Keratinocyte (primary cell): ENCODE measurements around the gene FOXK1. TPM values are rescaled to one million over a fixed set of nuclear protein-coding genes. Genes with fewer than 3 reads are reported as not detected.
"Not testable (repeated sequence)": the region's sequence is repeated elsewhere in the genome, so short reads cannot be mapped to it uniquely, and the experiment has no call there.

Experiments
- DNase-seq: peaks from one replicate; pipeline ENCODE4 v3.0.0-alpha.2; 2011; ENCODE audit warnings: low read depth, missing footprints, low spot score
- FAIRE-seq: peaks from 2 replicates; lab custom pipeline; 2011; peaks lifted over from hg19 to GRCh38; lab: Jason Lieb, UNC
- H2AFZ ChIP-seq: 2 replicates; pipeline ENCODE4 v1.6.0; 2012; ENCODE audit warnings: low read length, control low read depth, inconsistent platforms; ENCODE audit not compliant: control insufficient read depth
- H3K27ac ChIP-seq: 2 replicates; pipeline ENCODE4 v1.5.1; 2011; ENCODE audit warnings: low read length; ENCODE audit not compliant: control insufficient read depth, insufficient read depth
- H3K27me3 ChIP-seq: 3 replicates; pipeline ENCODE4 v1.6.0; 2011; ENCODE audit warnings: low read length; ENCODE audit not compliant: control insufficient read depth, insufficient read depth; ENCODE audit errors: extremely low read depth
- H3K36me3 ChIP-seq, 2 experiments: 2 replicates in 1 of 2; 3 replicates in 1 of 2; pipeline ENCODE4 v1.5.1; 2011; ENCODE audit warnings: low read length in 2 of 2, mild to moderate bottlenecking in 1 of 2; ENCODE audit not compliant: control insufficient read depth in 2 of 2, insufficient read depth in 2 of 2; ENCODE audit errors: extremely low read depth in 1 of 2
- H3K4me1 ChIP-seq: 3 replicates; pipeline ENCODE4 v1.5.1; 2011; ENCODE audit warnings: low read length; ENCODE audit not compliant: control insufficient read depth, insufficient read depth; ENCODE audit errors: extremely low read depth
- H3K4me2 ChIP-seq: 3 replicates; pipeline ENCODE4 v1.6.0; 2011; ENCODE audit warnings: low read depth, low read length; ENCODE audit not compliant: control insufficient read depth, insufficient read depth; ENCODE audit errors: extremely low read depth
- H3K4me3 ChIP-seq, 3 experiments: fragments of 200-600 bp in 1 of 3; sonication (generic) in 1 of 3; 2 replicates in 2 of 3; 3 replicates in 1 of 3; pipeline ENCODE4 v1.5.1; 2011 to 2016; ENCODE audit warnings: low read length in 3 of 3, mild to moderate bottlenecking in 3 of 3, control low read depth in 2 of 3, inconsistent platforms in 1 of 3, low read depth in 1 of 3, mixed read lengths in 1 of 3, mixed run types in 1 of 3, moderate library complexity in 1 of 3; ENCODE audit not compliant: control insufficient read depth in 2 of 3, insufficient read depth in 2 of 3; ENCODE audit errors: extremely low read depth in 1 of 3
- H3K79me2 ChIP-seq: 2 replicates; pipeline ENCODE4 v1.6.0; 2012; ENCODE audit warnings: low read length; ENCODE audit not compliant: control insufficient read depth, insufficient read depth
- H3K9ac ChIP-seq: 3 replicates; pipeline ENCODE4 v1.6.0; 2011; ENCODE audit warnings: low read length; ENCODE audit not compliant: control insufficient read depth, insufficient read depth; ENCODE audit errors: extremely low read depth
- H3K9me1 ChIP-seq: 3 replicates; pipeline ENCODE4 v1.6.0; 2011; ENCODE audit warnings: low read length; ENCODE audit not compliant: control insufficient read depth, insufficient read depth; ENCODE audit errors: extremely low read depth
- H3K9me3 ChIP-seq: 2 replicates; pipeline ENCODE4 v1.5.1; 2012; ENCODE audit warnings: low read depth, low read length; ENCODE audit not compliant: control insufficient read depth
- H4K20me1 ChIP-seq: 3 replicates; pipeline ENCODE4 v1.6.0; 2011; ENCODE audit warnings: low read length; ENCODE audit not compliant: control insufficient read depth, insufficient read depth; ENCODE audit errors: extremely low read depth
- EZH2 ChIP-seq: IDR thresholded peaks from one replicate; pipeline ENCODE4 v1.6.1; 2012; ENCODE audit warnings: inconsistent platforms, mild to moderate bottlenecking, low read length, moderate library complexity
- dilution Hi-C: fragments of 300-500 bp; cut with MboI; formaldehyde crosslinking; loops from one replicate; pipeline ENCODE4 v1.7.0; 2020; ENCODE audit warnings: low sequenced_read_pairs; ENCODE audit not compliant: extremely low pct_ligation_motif_present
- polyA plus RNA-seq, 5 experiments: library from polyadenylated mRNA; depleted of rRNA in 3 of 5; stranded (reverse) in 3 of 5; stranded (forward) in 1 of 5; unstranded in 1 of 5; fragments of >200 nt; gene quantifications; 1 replicate in 1 of 5; 2 replicates in 3 of 5; 3 replicates in 1 of 5; pipeline versions ENCODE4 v1.2.1 to v1.2.3, GENCODE V29; 2011 to 2012; ENCODE audit warnings: missing spikeins in 2 of 5, low read depth in 1 of 5, low replicate concordance in 1 of 5
- TF ChIP-seq, protein P1 (sequence below), 3 experiments: IDR thresholded peaks in 1 of 3; conservative IDR thresholded peaks in 1 of 3; optimal IDR thresholded peaks in 1 of 3; 2 replicates in 2 of 3; 3 replicates in 1 of 3; pipeline versions ENCODE3 to v1.5.1; 2011; ENCODE audit warnings: low read length in 3 of 3, mild to moderate bottlenecking in 3 of 3, moderate library complexity in 2 of 3, control low read depth in 1 of 3, inconsistent platforms in 1 of 3; ENCODE audit not compliant: insufficient read depth in 2 of 3; ENCODE audit errors: extremely low read depth in 1 of 3

Gene FOXK1
- polyA plus RNA-seq, 1 donor (not counting 4 experiments of a cell fraction or from before 2014, with no cell fraction given), result 4.4 TPM

GRCh38 chr7:4690953-4691856 is 9.1 kb downstream of the FOXK1 start:
- peaks cover 9% of the 10 kb centered on the region for H4K20me1 ChIP-seq

DNA sequence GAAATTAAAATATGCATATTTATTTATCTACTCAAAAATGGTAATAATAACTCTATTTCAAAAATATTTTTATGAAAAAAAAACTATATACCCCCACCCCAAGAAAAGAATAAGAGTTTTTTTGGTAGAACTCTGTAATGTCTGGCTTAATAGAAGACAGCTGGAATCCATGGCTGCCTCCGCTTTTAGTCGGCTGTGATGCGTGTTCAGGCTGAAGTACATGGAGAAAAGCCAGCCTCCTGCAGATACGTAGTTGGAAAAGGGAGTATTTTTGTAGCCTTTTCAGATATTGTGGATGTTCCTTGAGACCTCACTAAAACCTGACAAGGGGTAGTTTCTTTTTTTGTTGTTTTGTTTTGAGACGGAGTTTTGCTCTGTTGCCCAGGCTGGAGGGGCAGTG is 10.0 kb downstream of the FOXK1 start:
- no peak overlapping the region for H3K4me2 ChIP-seq
- H3K9ac ChIP-seq, result no peak overlapping the region
- DNase-seq (no peak), FAIRE-seq (no peak)
- dilution Hi-C loops, result no loop called here
- TF ChIP-seq EZH2, result no peak
- TF ChIP-seq, protein P1, sequence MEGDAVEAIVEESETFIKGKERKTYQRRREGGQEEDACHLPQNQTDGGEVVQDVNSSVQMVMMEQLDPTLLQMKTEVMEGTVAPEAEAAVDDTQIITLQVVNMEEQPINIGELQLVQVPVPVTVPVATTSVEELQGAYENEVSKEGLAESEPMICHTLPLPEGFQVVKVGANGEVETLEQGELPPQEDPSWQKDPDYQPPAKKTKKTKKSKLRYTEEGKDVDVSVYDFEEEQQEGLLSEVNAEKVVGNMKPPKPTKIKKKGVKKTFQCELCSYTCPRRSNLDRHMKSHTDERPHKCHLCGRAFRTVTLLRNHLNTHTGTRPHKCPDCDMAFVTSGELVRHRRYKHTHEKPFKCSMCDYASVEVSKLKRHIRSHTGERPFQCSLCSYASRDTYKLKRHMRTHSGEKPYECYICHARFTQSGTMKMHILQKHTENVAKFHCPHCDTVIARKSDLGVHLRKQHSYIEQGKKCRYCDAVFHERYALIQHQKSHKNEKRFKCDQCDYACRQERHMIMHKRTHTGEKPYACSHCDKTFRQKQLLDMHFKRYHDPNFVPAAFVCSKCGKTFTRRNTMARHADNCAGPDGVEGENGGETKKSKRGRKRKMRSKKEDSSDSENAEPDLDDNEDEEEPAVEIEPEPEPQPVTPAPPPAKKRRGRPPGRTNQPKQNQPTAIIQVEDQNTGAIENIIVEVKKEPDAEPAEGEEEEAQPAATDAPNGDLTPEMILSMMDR (optimal IDR thresholded peaks at IDR 0.05 in 1 of 3, IDR thresholded peaks at IDR 0.05 in 1 of 3, conservative IDR thresholded peaks at IDR 0.05 in 1 of 3; ENCODE audit: extremely low read depth in 1 of 3, insufficient read depth in 2 of 3, low read length in 3 of 3), result no peak
- H3K9me1 ChIP-seq, result peaks cover 5% of the 10 kb centered on the region
- no peaks in the 10 kb centered on the region for H3K9me3 ChIP-seq
- H3K27me3 ChIP-seq, result no peaks in the 10 kb centered on the region
- H3K4me3 ChIP-seq, result no peak overlapping the region
- H3K4me1 ChIP-seq, result peaks cover 25% of the 10 kb centered on the region
- no peak overlapping the region for H3K27ac ChIP-seq
- no peak overlapping the region for H2AFZ ChIP-seq
- H4K20me1 ChIP-seq, result peaks cover 9% of the 10 kb centered on the region
- peaks cover 96% of the 10 kb centered on the region for H3K79me2 ChIP-seq
- H3K36me3 ChIP-seq, result peaks cover 2 to 4% of the 10 kb centered on the region in 2 experiments

More at GRCh38 chr7:4690953-4691856, 9.1 kb downstream of the FOXK1 start:
- peak overlapping the region; percentile 29 for H3K9ac ChIP-seq
- H3K9me3 ChIP-seq, result no peaks in the 10 kb centered on the region
- no peaks in the 10 kb centered on the region for H3K27me3 ChIP-seq
- H3K27ac ChIP-seq, result peak overlapping the region; percentile 2
- no peak overlapping the region for H2AFZ ChIP-seq
- dilution Hi-C loops, result no loop called here
- peaks cover 5% of the 10 kb centered on the region for H3K9me1 ChIP-seq
- H3K36me3 ChIP-seq, result peaks cover 0 to under 1% of the 10 kb centered on the region in 2 experiments
- H3K4me2 ChIP-seq, result peak overlapping the region; percentile 63
- H3K4me1 ChIP-seq, result peaks cover 25% of the 10 kb centered on the region
- TF ChIP-seq EZH2, result no peak
- H3K4me3 ChIP-seq, result peak overlapping the region in 1 of 3 experiments; percentile 36
- no peak for FAIRE-seq
- DNase-seq, result no peak
- H3K79me2 ChIP-seq, result peaks cover 96% of the 10 kb centered on the region

GRCh38 chr7:4692622-4693021 is 10.5 kb downstream of the FOXK1 start:
- H4K20me1 ChIP-seq, H3K9ac ChIP-seq: not testable (repeated sequence)
- H3K4me1 ChIP-seq, result peaks cover 25% of the 10 kb centered on the region

More at GRCh38 chr7:4692622-4693021, 10.5 kb downstream of the FOXK1 start:
- H3K36me3 ChIP-seq, dilution Hi-C loops, H2AFZ ChIP-seq, FAIRE-seq, H3K4me3 ChIP-seq, H3K27ac ChIP-seq, DNase-seq, H3K27me3 ChIP-seq, H3K9me1 ChIP-seq, H3K4me2 ChIP-seq, H3K9me3 ChIP-seq: not testable (repeated sequence)
- H3K79me2 ChIP-seq, result peaks cover 95% of the 10 kb centered on the region
